Measurements from ENCODE around the gene TECTA. TPM values are rescaled to one million over a fixed set of nuclear protein-coding genes. Genes with fewer than 3 reads are reported as not detected.

The TECTA gene
- polyA plus RNA-seq, 1 donor from 2014 or later = 3.3 TPM

DNA sequence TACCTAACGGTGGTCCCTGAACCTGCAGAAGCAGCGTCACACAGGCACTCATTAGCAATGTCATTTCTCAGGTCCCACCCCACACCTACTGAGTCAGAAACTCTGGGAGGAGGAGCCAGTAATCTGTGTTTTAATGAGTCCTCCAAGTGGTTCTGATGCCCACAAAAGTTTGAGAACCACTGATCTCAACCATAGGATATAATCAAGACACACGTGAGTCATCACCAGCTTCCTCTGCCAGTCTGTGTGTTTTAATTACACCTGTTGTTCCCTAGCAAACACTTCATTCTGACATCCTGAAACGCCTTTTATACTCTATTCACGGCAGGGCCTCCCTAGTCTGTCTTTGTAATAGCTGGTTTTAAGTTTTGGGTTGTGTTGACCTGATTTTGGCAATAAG, 5.8 kb downstream of the TECTA start:
- Histone ChIP-seq H3K27me3 (ENCODE audit: insufficient read depth, low read depth, low read length) (no peaks in the 10 kb centered on the region), H3K4me3 (ENCODE audit: low read length) (no peak overlapping the region), H3K36me3 (ENCODE audit: insufficient read depth, low read length) (no peaks in the 10 kb centered on the region), H2AFZ (ENCODE audit: low read depth, low read length) (no peak overlapping the region), H4K20me1 (ENCODE audit: insufficient read depth) (no peaks in the 10 kb centered on the region), H3K9me3 (ENCODE audit: low read length) (no peaks in the 10 kb centered on the region), H3K79me2 (replicated peaks; ENCODE audit: insufficient read depth, low read length) (no peaks in the 10 kb centered on the region), H3K27ac (ENCODE audit: low read length) (no peak overlapping the region), H3K4me2 (ENCODE audit: low read length) (no peak overlapping the region), H3F3A (ENCODE audit: insufficient read depth, low read length, poor library complexity, severe bottlenecking) (no peaks in the 10 kb centered on the region), H3K9me2 (ENCODE audit: insufficient read depth, low read length) (no peaks in the 10 kb centered on the region), H3K9ac (ENCODE audit: low read length) (no peak overlapping the region)
- TF ChIP-seq, protein P1, sequence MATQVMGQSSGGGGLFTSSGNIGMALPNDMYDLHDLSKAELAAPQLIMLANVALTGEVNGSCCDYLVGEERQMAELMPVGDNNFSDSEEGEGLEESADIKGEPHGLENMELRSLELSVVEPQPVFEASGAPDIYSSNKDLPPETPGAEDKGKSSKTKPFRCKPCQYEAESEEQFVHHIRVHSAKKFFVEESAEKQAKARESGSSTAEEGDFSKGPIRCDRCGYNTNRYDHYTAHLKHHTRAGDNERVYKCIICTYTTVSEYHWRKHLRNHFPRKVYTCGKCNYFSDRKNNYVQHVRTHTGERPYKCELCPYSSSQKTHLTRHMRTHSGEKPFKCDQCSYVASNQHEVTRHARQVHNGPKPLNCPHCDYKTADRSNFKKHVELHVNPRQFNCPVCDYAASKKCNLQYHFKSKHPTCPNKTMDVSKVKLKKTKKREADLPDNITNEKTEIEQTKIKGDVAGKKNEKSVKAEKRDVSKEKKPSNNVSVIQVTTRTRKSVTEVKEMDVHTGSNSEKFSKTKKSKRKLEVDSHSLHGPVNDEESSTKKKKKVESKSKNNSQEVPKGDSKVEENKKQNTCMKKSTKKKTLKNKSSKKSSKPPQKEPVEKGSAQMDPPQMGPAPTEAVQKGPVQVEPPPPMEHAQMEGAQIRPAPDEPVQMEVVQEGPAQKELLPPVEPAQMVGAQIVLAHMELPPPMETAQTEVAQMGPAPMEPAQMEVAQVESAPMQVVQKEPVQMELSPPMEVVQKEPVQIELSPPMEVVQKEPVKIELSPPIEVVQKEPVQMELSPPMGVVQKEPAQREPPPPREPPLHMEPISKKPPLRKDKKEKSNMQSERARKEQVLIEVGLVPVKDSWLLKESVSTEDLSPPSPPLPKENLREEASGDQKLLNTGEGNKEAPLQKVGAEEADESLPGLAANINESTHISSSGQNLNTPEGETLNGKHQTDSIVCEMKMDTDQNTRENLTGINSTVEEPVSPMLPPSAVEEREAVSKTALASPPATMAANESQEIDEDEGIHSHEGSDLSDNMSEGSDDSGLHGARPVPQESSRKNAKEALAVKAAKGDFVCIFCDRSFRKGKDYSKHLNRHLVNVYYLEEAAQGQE (IDR thresholded peaks at IDR 0.05; ENCODE audit: borderline replicate concordance) = no peak
- TF ChIP-seq, protein P2, sequence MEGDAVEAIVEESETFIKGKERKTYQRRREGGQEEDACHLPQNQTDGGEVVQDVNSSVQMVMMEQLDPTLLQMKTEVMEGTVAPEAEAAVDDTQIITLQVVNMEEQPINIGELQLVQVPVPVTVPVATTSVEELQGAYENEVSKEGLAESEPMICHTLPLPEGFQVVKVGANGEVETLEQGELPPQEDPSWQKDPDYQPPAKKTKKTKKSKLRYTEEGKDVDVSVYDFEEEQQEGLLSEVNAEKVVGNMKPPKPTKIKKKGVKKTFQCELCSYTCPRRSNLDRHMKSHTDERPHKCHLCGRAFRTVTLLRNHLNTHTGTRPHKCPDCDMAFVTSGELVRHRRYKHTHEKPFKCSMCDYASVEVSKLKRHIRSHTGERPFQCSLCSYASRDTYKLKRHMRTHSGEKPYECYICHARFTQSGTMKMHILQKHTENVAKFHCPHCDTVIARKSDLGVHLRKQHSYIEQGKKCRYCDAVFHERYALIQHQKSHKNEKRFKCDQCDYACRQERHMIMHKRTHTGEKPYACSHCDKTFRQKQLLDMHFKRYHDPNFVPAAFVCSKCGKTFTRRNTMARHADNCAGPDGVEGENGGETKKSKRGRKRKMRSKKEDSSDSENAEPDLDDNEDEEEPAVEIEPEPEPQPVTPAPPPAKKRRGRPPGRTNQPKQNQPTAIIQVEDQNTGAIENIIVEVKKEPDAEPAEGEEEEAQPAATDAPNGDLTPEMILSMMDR (IDR thresholded peaks at IDR 0.05; ENCODE audit: poor library complexity, severe bottlenecking) = no peak
- TF ChIP-seq MXI1 (conservative IDR thresholded peaks at IDR 0.05; ENCODE audit: poor library complexity, severe bottlenecking) (no peak), SMC3 (conservative IDR thresholded peaks at IDR 0.05; ENCODE audit: poor library complexity) (no peak), POLR2AphosphoS5 (IDR thresholded peaks at IDR 0.05) (no peak), EZH2 (IDR thresholded peaks at IDR 0.05; ENCODE audit: borderline replicate concordance, insufficient read depth, low read length, poor library complexity, severe bottlenecking) (no peak), EP300 (conservative IDR thresholded peaks at IDR 0.05; ENCODE audit: poor library complexity, severe bottlenecking) (no peak), RAD21 (conservative IDR thresholded peaks at IDR 0.05) (no peak)

DNA sequence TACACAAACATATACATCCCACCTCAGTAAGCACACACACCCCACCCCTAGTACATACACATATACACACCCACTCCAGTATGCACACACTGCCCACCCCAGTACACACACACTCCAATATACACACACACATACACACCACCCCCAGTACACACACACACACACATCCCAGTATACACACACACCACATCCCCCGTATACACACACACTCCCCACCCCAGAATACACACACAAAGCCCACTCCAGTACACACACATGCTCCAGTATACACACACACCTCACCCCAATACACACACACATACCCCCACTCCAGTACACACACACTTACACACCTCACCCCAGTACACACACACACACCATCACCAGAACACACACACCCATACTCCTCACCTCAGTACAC, 7.4 kb downstream of the TECTA start:
- TF ChIP-seq MXI1 (conservative IDR thresholded peaks at IDR 0.05; ENCODE audit: poor library complexity, severe bottlenecking) (no peak), RAD21 (conservative IDR thresholded peaks at IDR 0.05) (no peak), EZH2 (IDR thresholded peaks at IDR 0.05; ENCODE audit: borderline replicate concordance, insufficient read depth, low read length, poor library complexity, severe bottlenecking) (no peak), SMC3 (conservative IDR thresholded peaks at IDR 0.05; ENCODE audit: poor library complexity) (no peak), TAF1 (IDR thresholded peaks at IDR 0.05; ENCODE audit: low read depth) (no peak), EP300 (conservative IDR thresholded peaks at IDR 0.05; ENCODE audit: poor library complexity, severe bottlenecking) (no peak), POLR2AphosphoS5 (IDR thresholded peaks at IDR 0.05) (no peak)
- TF ChIP-seq, protein P1 (IDR thresholded peaks at IDR 0.05; ENCODE audit: borderline replicate concordance) = no peak
- TF ChIP-seq, protein P2 (IDR thresholded peaks at IDR 0.05; ENCODE audit: poor library complexity, severe bottlenecking) = no peak
- Histone ChIP-seq H3K36me3 (ENCODE audit: insufficient read depth, low read length) (no peaks in the 10 kb centered on the region), H3K79me2 (replicated peaks; ENCODE audit: insufficient read depth, low read length) (no peaks in the 10 kb centered on the region), H4K20me1 (ENCODE audit: insufficient read depth) (no peaks in the 10 kb centered on the region), H2AFZ (ENCODE audit: low read depth, low read length) (no peak overlapping the region), H3K27me3 (ENCODE audit: insufficient read depth, low read depth, low read length) (no peaks in the 10 kb centered on the region), H3K27ac (ENCODE audit: low read length) (no peak overlapping the region), H3K4me2 (ENCODE audit: low read length) (no peak overlapping the region), H3F3A (ENCODE audit: insufficient read depth, low read length, poor library complexity, severe bottlenecking) (no peaks in the 10 kb centered on the region), H3K4me3 (ENCODE audit: low read length) (no peak overlapping the region), H3K9ac (ENCODE audit: low read length) (no peak overlapping the region), H3K9me3 (ENCODE audit: low read length) (no peaks in the 10 kb centered on the region), H3K9me2 (ENCODE audit: insufficient read depth, low read length) (no peaks in the 10 kb centered on the region)
